SU-DHL-6 (cell line): ENCODE measurements around the gene CALCR.

Source experiments
- CTCF ChIP-seq: fragments of 200-600 bp; sonication (generic); IDR thresholded peaks from one replicate; pipeline ENCODE4 v1.5.1; 2017; ENCODE audit warnings: antibody characterized with exemption, mild to moderate bottlenecking, low read length, moderate library complexity; ENCODE audit not compliant: insufficient read depth, poor library complexity, severe bottlenecking
- EZH2phosphoT487 ChIP-seq: fragments of 200-600 bp; sonication (generic), shearing (Covaris generic); conservative IDR thresholded peaks from 2 replicates; pipeline ENCODE4 v1.6.1; 2018; ENCODE audit warnings: mild to moderate bottlenecking, antibody characterized with exemption, low read length, moderate library complexity, mixed read lengths

GRCh38 chr7:93392984-93393383, 181.5 kb downstream of the CALCR start:
- TF ChIP-seq CTCF (no peak), EZH2phosphoT487 (no peak)
